Ectodermal cell (in vitro differentiated cells): Measurements from ENCODE around the gene C1orf94.

ENCODE experiments used
- H3K27ac ChIP-seq: 2 replicates; pipeline ENCODE4 v1.7.0; 2013; ENCODE audit warnings: mild to moderate bottlenecking, low read depth, low read length; ENCODE audit not compliant: insufficient read depth, poor library complexity, severe bottlenecking
- H3K27me3 ChIP-seq: 2 replicates; pipeline ENCODE4 v1.7.0; 2013; ENCODE audit warnings: mild to moderate bottlenecking, low read length; ENCODE audit not compliant: insufficient read depth, control insufficient read depth, poor library complexity, severe bottlenecking
- H3K36me3 ChIP-seq: one replicate; pipeline ENCODE4 v1.7.0; 2013; ENCODE audit warnings: low read length; ENCODE audit not compliant: control insufficient read depth, insufficient read depth
- H3K4me1 ChIP-seq: one replicate; pipeline ENCODE4 v1.7.0; 2013; ENCODE audit warnings: low read length; ENCODE audit not compliant: control insufficient read depth, insufficient read depth
- H3K4me3 ChIP-seq: 2 replicates; pipeline ENCODE4 v1.7.0; 2013; ENCODE audit warnings: low read depth, low read length, control low read depth; ENCODE audit not compliant: insufficient read depth
- H3K9me3 ChIP-seq: 2 replicates; pipeline ENCODE4 v1.7.0; 2013; ENCODE audit warnings: mild to moderate bottlenecking, low read length, moderate library complexity; ENCODE audit not compliant: control insufficient read depth
- WGBS, 2 experiments: methylation state at CpG; one replicate each; pipeline ENCODE4 v1.1.7; 2013; ENCODE audit warnings: missing lambda C conversion rate in 2 of 2; 5-methylcytosine and 5-hydroxymethylcytosine counted together

C1orf94 gene

DNA sequence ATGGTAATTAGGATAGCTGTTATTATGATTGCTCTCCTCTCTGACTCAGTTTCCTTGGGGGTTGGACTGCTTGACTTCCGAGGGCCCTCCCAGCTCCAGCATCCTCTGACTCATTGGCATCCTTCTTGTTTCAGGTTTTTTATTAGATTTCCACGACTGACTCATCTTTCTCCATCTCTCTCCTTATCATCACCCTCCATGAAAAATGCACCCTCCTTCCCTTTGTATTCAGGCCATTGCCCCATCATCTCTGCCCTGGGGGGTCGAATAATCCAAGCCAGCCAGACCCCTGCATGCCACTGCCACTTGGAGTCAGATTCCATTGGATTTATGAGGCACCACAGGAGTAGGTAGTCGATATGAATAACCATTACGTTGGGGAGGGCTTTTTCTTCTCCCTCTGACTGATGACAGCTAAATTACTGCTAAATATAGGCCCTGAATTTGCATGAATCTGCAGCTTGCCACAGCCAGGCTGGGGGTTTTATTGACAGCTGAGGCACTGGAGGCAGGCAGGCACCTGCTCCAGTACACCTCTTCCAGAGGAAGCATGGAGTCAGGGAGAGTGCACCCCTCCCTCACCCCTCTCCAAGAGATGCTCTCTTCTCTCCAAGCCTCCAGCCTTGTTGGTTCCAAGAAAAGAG lies 91.7 kb downstream of the C1orf94 start:
- 48 to 53% methylated on average over 5 of the region's 5 CpGs for WGBS, 2 experiments
- Histone ChIP-seq H3K27ac (no peak overlapping the region), H3K4me1 (peaks cover 9% of the 10 kb centered on the region), H3K27me3 (no peaks in the 10 kb centered on the region), H3K4me3 (no peak overlapping the region), H3K9me3 (no peaks in the 10 kb centered on the region), H3K36me3 (no peaks in the 10 kb centered on the region)
